ENCODE results near the gene SLX4IP.

Gene SLX4IP

DNA sequence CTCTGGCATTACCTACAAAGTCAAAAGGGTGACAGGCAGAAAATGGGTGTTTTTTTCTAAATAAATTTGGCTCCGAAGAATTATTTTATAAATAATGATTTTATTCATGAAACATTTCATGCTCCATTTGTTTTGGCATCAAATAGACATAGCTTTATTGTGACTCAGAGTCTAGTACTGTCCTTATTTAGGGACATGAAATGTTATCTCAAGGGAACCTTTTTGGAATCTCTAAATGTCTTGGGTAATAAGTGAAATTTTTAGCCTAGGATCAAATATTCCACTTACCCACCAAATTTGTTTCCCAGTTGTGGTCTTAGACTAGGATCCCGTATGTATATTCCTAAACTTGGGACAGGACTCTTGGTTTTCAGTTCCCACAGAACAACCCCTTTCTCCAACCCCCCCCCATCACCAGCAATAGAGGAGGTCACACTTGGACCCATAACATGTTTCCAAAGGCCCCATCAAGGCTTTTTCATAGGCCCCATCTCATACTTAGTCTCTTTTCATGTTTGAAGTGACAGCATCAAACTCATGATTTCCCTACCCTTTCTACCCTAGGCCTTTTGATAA is 156.9 kb downstream of the SLX4IP start:
- in situ Hi-C loops (cut with HindIII; ENCODE audit: low pct_unique_long_range_greater_than_20kb, low sequenced_read_pairs), result no loop called here
- TF ChIP-seq JUND (IDR thresholded peaks at IDR 0.05; ENCODE audit: low read depth), result no peak
- DNase-seq (ENCODE audit: low read depth in 1 of 2, low spot score in 1 of 2), result no peak

- DNase-seq (ENCODE audit: low read depth in 1 of 2, low spot score in 1 of 2), result no peak
- in situ Hi-C loops (cut with HindIII; ENCODE audit: low pct_unique_long_range_greater_than_20kb, low sequenced_read_pairs), result no loop called here
Observed at GRCh38 chr20:10594296-10594868, 159.3 kb downstream of the SLX4IP start.

GRCh38 chr20:10595266-10595665 is 160.2 kb downstream of the SLX4IP start:
- TF ChIP-seq JUND (IDR thresholded peaks at IDR 0.05; ENCODE audit: low read depth), result no peak
- in situ Hi-C loops (cut with HindIII; ENCODE audit: low pct_unique_long_range_greater_than_20kb, low sequenced_read_pairs), result no loop called here

More at GRCh38 chr20:10594296-10594868, 159.3 kb downstream of the SLX4IP start:
- TF ChIP-seq JUND (IDR thresholded peaks at IDR 0.05; ENCODE audit: low read depth), result no peak

GRCh38 chr20:10595985-10596384 is 160.9 kb downstream of the SLX4IP start:
- no peak for DNase-seq (ENCODE audit: low read depth in 1 of 2, low spot score in 1 of 2)
- in situ Hi-C loops (cut with HindIII; ENCODE audit: low pct_unique_long_range_greater_than_20kb, low sequenced_read_pairs), result no loop called here
- no peak for TF ChIP-seq JUND (IDR thresholded peaks at IDR 0.05; ENCODE audit: low read depth)

More at GRCh38 chr20:10595266-10595665, 160.2 kb downstream of the SLX4IP start:
- DNase-seq (ENCODE audit: low read depth in 1 of 2, low spot score in 1 of 2), result no peak

- DNase-seq (ENCODE audit: low read depth in 1 of 2, low spot score in 1 of 2), result no peak
- TF ChIP-seq JUND (IDR thresholded peaks at IDR 0.05; ENCODE audit: low read depth), result no peak
- in situ Hi-C loops (cut with HindIII; ENCODE audit: low pct_unique_long_range_greater_than_20kb, low sequenced_read_pairs), result no loop called here
Observed at GRCh38 chr20:10596710-10597121, 161.6 kb downstream of the SLX4IP start.

- DNase-seq (ENCODE audit: low read depth in 1 of 2, low spot score in 1 of 2), result no peak
- in situ Hi-C loops (cut with HindIII; ENCODE audit: low pct_unique_long_range_greater_than_20kb, low sequenced_read_pairs), result no loop called here
- TF ChIP-seq JUND (IDR thresholded peaks at IDR 0.05; ENCODE audit: low read depth), result no peak
Observed at GRCh38 chr20:10597637-10598036, 162.5 kb downstream of the SLX4IP start.

- in situ Hi-C loops (cut with HindIII; ENCODE audit: low pct_unique_long_range_greater_than_20kb, low sequenced_read_pairs), result no loop called here
- TF ChIP-seq JUND (IDR thresholded peaks at IDR 0.05; ENCODE audit: low read depth), result no peak
- DNase-seq (ENCODE audit: low read depth in 1 of 2, low spot score in 1 of 2), result no peak
Observed at GRCh38 chr20:10602221-10602871, 167.2 kb downstream of the SLX4IP start.

GRCh38 chr20:10603378-10603777 is 168.3 kb downstream of the SLX4IP start:
- TF ChIP-seq JUND (IDR thresholded peaks at IDR 0.05; ENCODE audit: low read depth), result no peak
- in situ Hi-C loops (cut with HindIII; ENCODE audit: low pct_unique_long_range_greater_than_20kb, low sequenced_read_pairs), result no loop called here
- no peak for DNase-seq (ENCODE audit: low read depth in 1 of 2, low spot score in 1 of 2)

DNA sequence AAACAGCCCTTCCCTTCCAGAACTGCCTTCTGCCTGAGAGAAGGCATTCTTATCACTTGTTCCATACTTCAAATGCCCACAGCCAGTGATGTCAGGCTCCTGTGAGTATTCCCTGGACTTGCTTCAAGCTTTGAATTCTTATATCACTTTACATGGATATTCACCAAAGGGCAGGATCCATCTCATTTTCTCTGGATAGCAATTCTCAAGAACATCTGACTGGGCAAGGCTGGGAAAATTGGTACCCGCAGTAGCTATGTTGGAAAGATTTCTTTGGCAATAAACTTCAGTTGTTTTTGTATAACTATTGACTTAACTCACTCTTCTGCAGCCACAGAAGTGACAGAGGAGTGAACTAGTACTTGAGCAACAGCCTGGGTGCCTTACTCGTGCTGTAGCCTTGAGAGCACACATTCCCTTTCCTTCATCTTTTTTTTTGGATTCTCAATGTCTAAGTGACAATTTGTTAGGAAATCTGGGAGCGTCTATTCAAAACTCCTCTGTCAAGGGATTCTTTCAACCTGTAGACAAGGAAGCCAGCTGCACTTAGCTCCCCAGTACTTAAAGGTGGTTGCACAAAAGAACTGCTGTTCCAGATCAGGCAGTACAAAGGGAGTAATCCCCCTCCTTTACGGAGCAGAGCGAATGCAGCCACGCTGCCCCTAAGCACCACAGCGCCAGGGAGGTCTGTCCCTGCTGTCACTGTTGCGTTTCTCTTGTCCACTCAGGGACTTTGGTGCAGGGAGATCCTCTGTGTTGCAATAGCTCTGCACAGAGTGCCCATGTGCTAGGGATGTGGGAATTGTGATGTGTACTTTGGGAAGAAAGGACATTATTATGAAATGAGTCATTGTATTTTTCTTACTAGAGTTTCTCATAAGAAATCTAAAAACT is 169.1 kb downstream of the SLX4IP start:
- DNase-seq (ENCODE audit: low read depth in 1 of 2, low spot score in 1 of 2), result peak in 1 of 2 experiments; percentile 13
- in situ Hi-C loops (cut with HindIII; ENCODE audit: low pct_unique_long_range_greater_than_20kb, low sequenced_read_pairs), result no loop called here
- TF ChIP-seq JUND (IDR thresholded peaks at IDR 0.05; ENCODE audit: low read depth), result no peak

DNA sequence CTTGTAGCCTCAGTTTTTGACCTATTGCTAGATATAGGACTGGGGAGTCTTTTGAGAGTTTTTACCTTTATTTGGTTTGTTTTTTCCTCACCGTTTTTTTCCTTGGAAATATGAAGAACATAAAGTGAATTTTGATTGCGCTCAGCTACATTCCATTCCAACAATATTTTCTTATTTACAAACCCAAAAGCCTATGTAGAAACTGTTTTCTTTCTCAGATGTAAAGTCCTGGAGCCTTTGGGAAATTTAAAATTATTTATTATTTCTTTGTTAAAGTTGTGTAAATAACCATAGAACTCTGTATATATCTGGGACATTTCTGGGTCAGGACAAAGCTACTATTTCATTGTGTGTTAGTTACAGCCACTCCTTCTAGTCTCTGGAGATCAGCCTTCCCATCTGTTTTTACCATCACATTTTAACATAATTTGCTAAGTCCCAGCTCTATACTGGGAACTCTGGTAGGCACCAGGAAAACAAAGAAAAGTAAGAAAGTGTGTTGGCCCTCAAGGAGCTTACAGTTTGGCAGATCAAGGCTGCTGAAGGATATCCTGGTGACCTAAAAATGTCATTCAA is 169.8 kb downstream of the SLX4IP start:
- TF ChIP-seq JUND (IDR thresholded peaks at IDR 0.05; ENCODE audit: low read depth), result no peak
- in situ Hi-C loops (cut with HindIII; ENCODE audit: low pct_unique_long_range_greater_than_20kb, low sequenced_read_pairs), result no loop called here
- DNase-seq (ENCODE audit: low read depth in 1 of 2, low spot score in 1 of 2), result no peak

DNA sequence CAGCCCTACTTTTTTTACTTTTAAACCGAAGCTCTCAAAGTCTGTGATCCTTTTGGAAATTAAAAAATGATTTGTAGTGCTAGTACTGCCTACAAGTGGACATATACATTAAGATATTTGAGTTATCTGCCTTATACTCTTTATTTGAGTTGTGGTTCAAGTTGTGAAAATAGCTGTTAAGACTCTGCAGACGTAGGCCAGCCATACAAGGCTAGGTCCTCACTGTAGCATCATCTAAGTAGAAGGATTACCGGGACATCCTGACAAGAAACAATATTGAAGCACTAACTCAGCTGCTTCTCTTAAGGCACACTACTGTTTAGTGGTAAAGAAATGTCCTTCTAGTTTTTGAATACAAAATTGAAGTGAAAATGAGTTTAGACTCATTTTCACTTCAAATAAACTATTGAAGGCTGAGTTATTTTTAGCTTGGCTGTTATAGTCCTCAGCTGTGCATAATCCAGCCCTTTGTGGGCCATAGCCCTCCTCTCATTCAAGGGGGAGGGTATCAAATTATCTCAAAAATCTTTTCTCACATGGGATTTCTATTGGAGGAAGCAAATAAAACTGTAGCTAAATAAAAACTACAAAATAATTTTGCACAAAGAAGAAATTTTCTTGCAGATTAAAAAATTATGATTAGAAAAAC is 170.6 kb downstream of the SLX4IP start:
- in situ Hi-C loops (cut with HindIII; ENCODE audit: low pct_unique_long_range_greater_than_20kb, low sequenced_read_pairs), result no loop called here
- TF ChIP-seq JUND (IDR thresholded peaks at IDR 0.05; ENCODE audit: low read depth), result no peak
- DNase-seq (ENCODE audit: low read depth in 1 of 2, low spot score in 1 of 2), result no peak

DNA sequence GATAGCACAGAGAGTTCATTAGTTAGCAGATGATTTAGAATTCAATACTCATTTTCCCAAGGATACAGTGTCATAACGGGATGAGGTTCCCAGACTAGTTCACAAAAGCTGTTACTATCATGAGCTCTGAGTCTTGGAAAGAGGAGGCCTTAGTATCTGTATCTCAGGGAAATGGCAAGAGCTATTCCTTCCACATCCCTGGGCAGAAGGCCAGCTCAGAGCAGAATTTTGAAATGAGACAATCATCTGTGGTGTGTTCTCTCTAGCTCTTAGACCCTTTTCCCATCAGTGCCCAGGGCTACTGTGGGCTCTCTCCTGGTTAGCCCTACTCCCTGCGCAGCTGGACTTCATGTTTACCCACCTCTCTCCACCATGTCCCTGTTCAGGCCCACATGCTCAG is 174.2 kb downstream of the SLX4IP start:
- in situ Hi-C loops (cut with HindIII; ENCODE audit: low pct_unique_long_range_greater_than_20kb, low sequenced_read_pairs), result no loop called here
- DNase-seq (ENCODE audit: low read depth in 1 of 2, low spot score in 1 of 2), result no peak
- TF ChIP-seq JUND (IDR thresholded peaks at IDR 0.05; ENCODE audit: low read depth), result no peak
